Activated effector memory CD4-positive, alpha-beta T cell treated with Interleukin-2 at 50 U/mL for 16 hours (primary cell): ENCODE data around the gene IRX4.
"Not testable (repeated sequence)": the region's sequence is repeated elsewhere in the genome, so short reads cannot be mapped to it uniquely, and the experiment has no call there.

Source experiments
- DNase-seq: peaks from one replicate; pipeline ENCODE4 v3.0.0-alpha.2; 2020

Gene IRX4

GRCh38 chr5:1876660-1877064 is 6.1 kb downstream of the IRX4 start:
- no peak for DNase-seq

- DNase-seq, result no peak
Measured at GRCh38 chr5:1875843-1876659, 6.7 kb downstream of the IRX4 start.

GRCh38 chr5:1875281-1875842 is 7.4 kb downstream of the IRX4 start:
- DNase-seq, result no peak

- DNase-seq, result no peak
Measured at GRCh38 chr5:1874771-1875220, 7.9 kb downstream of the IRX4 start.

GRCh38 chr5:1874348-1874747 is 8.4 kb downstream of the IRX4 start:
- no peak for DNase-seq

- DNase-seq, result no peak
Measured at GRCh38 chr5:1873243-1873959, 9.3 kb downstream of the IRX4 start.

- DNase-seq, result no peak
Measured at GRCh38 chr5:1871441-1871840, 11.3 kb downstream of the IRX4 start.

- not testable (repeated sequence) for DNase-seq
Measured at GRCh38 chr5:1870435-1871272, 12.1 kb downstream of the IRX4 start.

GRCh38 chr5:1868886-1869475 is 13.7 kb downstream of the IRX4 start:
- no peak for DNase-seq

GRCh38 chr5:1867815-1868143 is 14.9 kb downstream of the IRX4 start:
- no peak for DNase-seq

- DNase-seq, result no peak
Measured at GRCh38 chr5:1867114-1867814, 15.5 kb downstream of the IRX4 start.

GRCh38 chr5:1865948-1866347 is 16.8 kb downstream of the IRX4 start:
- DNase-seq, result no peak

- DNase-seq, result no peak
Measured at GRCh38 chr5:1865486-1865885, 17.2 kb downstream of the IRX4 start.

- DNase-seq, result no peak
Measured at GRCh38 chr5:1864896-1865440, 17.8 kb downstream of the IRX4 start.

GRCh38 chr5:1860949-1861348 is 21.8 kb downstream of the IRX4 start:
- no peak for DNase-seq

- no peak for DNase-seq
Measured at GRCh38 chr5:1860021-1860610, 22.6 kb downstream of the IRX4 start.

- DNase-seq, result no peak
Measured at GRCh38 chr5:1859099-1859498, 23.6 kb downstream of the IRX4 start.

- no peak for DNase-seq
Measured at GRCh38 chr5:1858436-1858835, 24.3 kb downstream of the IRX4 start.

GRCh38 chr5:1857256-1857600 is 25.5 kb downstream of the IRX4 start:
- DNase-seq, result no peak

GRCh38 chr5:1856596-1857255 is 26.0 kb downstream of the IRX4 start:
- DNase-seq, result no peak

- no peak for DNase-seq
Measured at GRCh38 chr5:1855596-1855995, 27.1 kb downstream of the IRX4 start.
